ENCODE results near the gene CLK2.
A peak's percentile ranks its signal among the peaks of the same experiment; 100 is the strongest.

Gene CLK2

DNA sequence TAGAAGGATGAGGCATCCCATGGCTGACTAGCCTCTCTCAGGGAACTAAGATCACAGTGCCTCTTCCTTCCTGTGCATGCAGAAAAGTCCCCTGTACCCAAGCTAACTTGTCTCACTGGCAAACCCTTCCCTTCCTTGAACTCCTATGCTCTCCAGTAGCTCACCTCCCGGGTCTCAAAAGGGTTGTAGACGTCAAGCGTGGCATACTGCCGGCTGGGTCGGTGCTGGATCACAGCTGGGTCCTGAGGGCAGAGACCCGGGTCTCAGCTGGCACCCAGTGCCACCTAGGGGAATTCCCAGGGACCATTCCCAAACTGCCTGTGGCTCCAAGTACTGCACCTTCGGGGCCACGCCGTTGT, 11.8 kb downstream of the CLK2 start:
- ChIA-PET CTCF (interaction anchor here (0.6 to 2.1 kb wide), 2 partner anchors 11 to 63 kb away, joined by 3 to 14 read pairs; no protein-coding TSS in a partner anchor), POLR2A (ENCODE audit: low non-redundant PET) (interaction anchor here (0.8 kb wide), 1 partner anchor 11 kb away, joined by 5 read pairs; the partner anchor contains the start of gene CLK2)
- TF ChIP-seq, protein P1, sequence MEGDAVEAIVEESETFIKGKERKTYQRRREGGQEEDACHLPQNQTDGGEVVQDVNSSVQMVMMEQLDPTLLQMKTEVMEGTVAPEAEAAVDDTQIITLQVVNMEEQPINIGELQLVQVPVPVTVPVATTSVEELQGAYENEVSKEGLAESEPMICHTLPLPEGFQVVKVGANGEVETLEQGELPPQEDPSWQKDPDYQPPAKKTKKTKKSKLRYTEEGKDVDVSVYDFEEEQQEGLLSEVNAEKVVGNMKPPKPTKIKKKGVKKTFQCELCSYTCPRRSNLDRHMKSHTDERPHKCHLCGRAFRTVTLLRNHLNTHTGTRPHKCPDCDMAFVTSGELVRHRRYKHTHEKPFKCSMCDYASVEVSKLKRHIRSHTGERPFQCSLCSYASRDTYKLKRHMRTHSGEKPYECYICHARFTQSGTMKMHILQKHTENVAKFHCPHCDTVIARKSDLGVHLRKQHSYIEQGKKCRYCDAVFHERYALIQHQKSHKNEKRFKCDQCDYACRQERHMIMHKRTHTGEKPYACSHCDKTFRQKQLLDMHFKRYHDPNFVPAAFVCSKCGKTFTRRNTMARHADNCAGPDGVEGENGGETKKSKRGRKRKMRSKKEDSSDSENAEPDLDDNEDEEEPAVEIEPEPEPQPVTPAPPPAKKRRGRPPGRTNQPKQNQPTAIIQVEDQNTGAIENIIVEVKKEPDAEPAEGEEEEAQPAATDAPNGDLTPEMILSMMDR (conservative IDR thresholded peaks at IDR 0.05; ENCODE audit: low read depth) = no peak
- peak overlapping the region; percentile 85 for H3K27ac ChIP-seq
- no peak for DNase-seq (ENCODE audit: low spot score)

DNA sequence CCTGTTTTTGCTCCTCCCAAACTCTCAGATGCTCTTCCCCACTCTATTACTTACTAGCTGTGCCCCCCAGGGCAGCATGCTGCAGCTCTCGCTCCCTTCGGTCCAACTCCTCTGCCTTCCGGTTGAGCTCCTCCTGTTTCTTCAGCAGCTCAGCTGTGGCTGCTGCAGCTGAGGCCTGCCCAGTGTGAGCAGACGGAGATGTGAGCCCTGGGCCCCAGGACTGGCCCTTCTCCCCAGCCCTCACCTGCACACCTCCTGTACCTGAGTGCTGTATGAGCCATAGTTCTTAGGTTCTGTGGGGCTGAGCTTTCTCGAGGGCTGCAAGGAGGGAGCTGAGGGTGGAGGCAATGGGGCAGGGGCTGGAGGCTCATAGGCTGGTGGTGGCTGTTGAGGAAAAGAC, 13.0 kb downstream of the CLK2 start:
- ChIA-PET CTCF (interaction anchor here (1.9 kb wide), 1 partner anchor 10 kb away, joined by 4 read pairs; no protein-coding TSS in a partner anchor), POLR2A (ENCODE audit: low non-redundant PET) (no interaction called here)
- no peak for DNase-seq (ENCODE audit: low spot score)
- peak overlapping the region; percentile 36 for H3K27ac ChIP-seq
- TF ChIP-seq, protein P1 (conservative IDR thresholded peaks at IDR 0.05; ENCODE audit: low read depth) = no peak

DNA sequence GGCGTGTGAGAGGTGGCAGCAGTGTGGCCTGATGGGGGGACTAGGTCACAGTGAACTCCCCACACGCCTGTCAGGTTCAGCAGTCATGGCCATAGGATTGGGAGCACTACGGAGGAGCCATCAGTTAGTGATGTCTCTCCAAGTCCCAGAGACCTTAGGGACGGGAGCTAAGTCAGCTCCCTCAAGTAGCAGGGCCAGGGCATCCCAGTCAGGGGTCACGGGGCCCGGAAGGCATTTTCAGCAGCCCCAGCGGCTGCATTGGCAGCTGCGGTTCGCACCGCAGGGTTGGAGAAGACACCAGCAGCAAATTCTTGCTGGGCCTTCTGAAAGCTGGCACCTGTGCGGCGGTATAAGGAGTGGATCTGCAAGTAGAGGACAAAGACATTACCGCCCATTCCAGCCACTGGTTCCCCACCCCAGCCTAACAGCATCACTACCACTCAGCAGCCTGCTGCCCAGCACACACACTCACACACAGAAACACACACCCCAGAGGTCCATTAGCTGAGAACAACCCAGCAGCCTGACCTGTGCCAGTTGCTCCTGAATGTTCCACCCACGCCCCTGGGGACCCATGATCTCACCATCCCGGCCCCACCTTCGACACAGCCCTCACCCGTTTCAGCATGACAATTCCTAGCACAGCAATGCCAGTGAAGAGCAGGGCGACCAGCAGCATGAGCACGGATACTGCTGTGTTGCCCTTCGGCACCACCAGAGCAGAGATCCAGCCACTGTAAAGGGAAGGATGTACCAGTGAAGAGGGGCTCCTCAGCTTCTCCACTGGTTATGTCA, 17.0 kb downstream of the CLK2 start:
- DNase-seq (ENCODE audit: low spot score) = no peak
- TF ChIP-seq, protein P1 (conservative IDR thresholded peaks at IDR 0.05; ENCODE audit: low read depth) = no peak
- ChIA-PET POLR2A (ENCODE audit: low non-redundant PET) (interaction anchor here (0.6 kb wide), 1 partner anchor 13 kb away, joined by 3 read pairs; no protein-coding TSS in a partner anchor), CTCF (interaction anchor here (1.6 kb wide), 1 partner anchor 49 kb away, joined by 5 read pairs; no protein-coding TSS in a partner anchor)
- H3K27ac ChIP-seq = peak overlapping the region; percentile 92

GRCh38 chr1:155255243-155256007, 17.9 kb downstream of the CLK2 start, which contains the start of gene ENTREP3:
Gene ENTREP3, minus strand, starts transcription at chr1:155255483. Its CDS starts 606 bp downstream, at chr1:155254877.
- CTCF ChIA-PET = interaction anchor here (1.6 kb wide), 1 partner anchor 49 kb away, joined by 5 read pairs; no protein-coding TSS in a partner anchor
- TF ChIP-seq, protein P1 (conservative IDR thresholded peaks at IDR 0.05; ENCODE audit: low read depth) = no peak
- POLR2A ChIA-PET (ENCODE audit: low non-redundant PET) = no interaction called here
- peak; percentile 90 for DNase-seq (ENCODE audit: low spot score)
- peak within 1 kb of the TSS; percentile 92 for H3K27ac ChIP-seq

DNA sequence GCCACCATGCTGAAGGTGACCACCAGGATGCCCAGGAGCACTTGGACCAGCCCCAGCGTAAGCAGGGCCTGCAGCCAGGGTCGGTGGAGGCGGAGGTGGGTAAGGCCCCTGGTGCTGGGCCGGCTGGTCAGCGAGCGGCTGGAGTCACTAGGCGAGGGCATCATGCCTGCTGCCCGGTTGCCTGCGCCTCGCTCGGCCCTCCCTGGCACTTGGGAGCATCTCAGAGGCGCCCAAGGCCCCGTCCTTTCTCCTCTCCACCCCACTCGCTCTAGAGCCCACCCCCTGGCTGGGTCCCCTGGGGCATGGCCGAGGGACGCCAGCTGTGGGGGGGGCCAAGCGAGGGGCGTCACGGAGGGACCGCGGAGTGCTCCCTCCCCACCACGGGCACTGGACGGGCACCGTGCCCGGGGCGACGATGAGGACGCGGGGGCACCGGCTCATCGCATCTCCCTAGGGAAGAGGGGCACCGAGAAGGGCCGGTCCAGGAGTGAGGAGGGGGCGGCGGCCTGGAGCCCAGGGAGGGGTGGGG, 18.5 kb downstream of the CLK2 start:
- H3K27ac ChIP-seq = peak overlapping the region; percentile 92
- TF ChIP-seq, protein P1 (conservative IDR thresholded peaks at IDR 0.05; ENCODE audit: low read depth) = no peak
- no peak for DNase-seq (ENCODE audit: low spot score)
- POLR2A ChIA-PET (ENCODE audit: low non-redundant PET) = no interaction called here
- CTCF ChIA-PET = interaction anchor here (0.8 to 1.6 kb wide), 2 partner anchors 48 to 69 kb away, joined by 4 to 5 read pairs; no protein-coding TSS in a partner anchor

DNA sequence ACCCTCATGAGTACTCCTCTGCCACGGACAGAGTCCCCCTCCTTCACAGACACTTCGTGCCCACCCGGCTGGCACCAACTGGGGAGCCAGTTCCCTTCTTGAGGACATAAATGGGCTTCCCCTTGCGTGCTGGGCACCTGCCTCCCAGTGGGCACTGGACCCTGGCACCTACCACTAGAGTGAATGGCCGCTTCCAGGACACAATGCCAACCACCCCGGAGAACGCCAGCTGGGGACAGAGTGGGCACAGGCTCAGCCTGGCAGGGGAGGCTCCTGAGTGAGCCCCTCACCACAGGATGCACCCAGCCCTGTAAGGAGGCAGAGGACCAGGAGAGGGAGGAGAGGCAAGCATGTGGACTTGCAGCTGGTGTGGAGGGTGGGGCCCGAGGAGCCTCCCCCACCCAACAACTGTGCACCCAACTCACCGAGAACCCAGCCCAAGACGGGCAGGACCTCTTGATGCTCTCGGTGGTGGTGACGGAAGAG, 19.0 kb downstream of the CLK2 start:
- TF ChIP-seq, protein P1 (conservative IDR thresholded peaks at IDR 0.05; ENCODE audit: low read depth) = no peak
- no peak for DNase-seq (ENCODE audit: low spot score)
- ChIA-PET CTCF (interaction anchor here (0.5 to 0.8 kb wide), 3 partner anchors 69 to 575 kb away, joined by 3 to 4 read pairs (median 3); no protein-coding TSS in a partner anchor), POLR2A (ENCODE audit: low non-redundant PET) (no interaction called here)
- H3K27ac ChIP-seq = peak overlapping the region; percentile 92
